Neural cell (in vitro differentiated cells): Measurements from ENCODE around the gene DIAPH2. TPM values are rescaled to one million over a fixed set of nuclear protein-coding genes. Genes with fewer than 3 reads are reported as not detected.

Source experiments
- H2AFZ ChIP-seq: fragments of 200-600, 300-800 bp; sonication (generic), shearing (Covaris generic); 2 replicates; pipeline ENCODE4 v1.6.0; 2014; ENCODE audit warnings: low read depth, mild to moderate bottlenecking, antibody characterized with exemption, low read length, moderate library complexity
- H3F3A ChIP-seq: fragments of 200-600 bp; shearing (Covaris generic); 2 replicates; pipeline ENCODE4 v1.6.1; 2016; ENCODE audit warnings: mild to moderate bottlenecking, moderate library complexity, mixed read lengths, antibody characterized with exemption, low read length; ENCODE audit not compliant: insufficient read depth, poor library complexity, severe bottlenecking
- H3K27ac ChIP-seq: fragments of 200-600, 300-800 bp; sonication (generic), shearing (Covaris generic); 2 replicates; pipeline ENCODE4 v1.5.1; 2014; ENCODE audit warnings: mild to moderate bottlenecking, low read length, moderate library complexity
- H3K27me3 ChIP-seq: fragments of 300-800, 200-600 bp; sonication (generic), shearing (Covaris generic); 2 replicates; pipeline ENCODE4 v1.6.0; 2014; ENCODE audit warnings: mild to moderate bottlenecking, low read depth, low read length, moderate library complexity; ENCODE audit not compliant: insufficient read depth
- H3K36me3 ChIP-seq: fragments of 300-800, 200-600 bp; sonication (generic), shearing (Covaris generic); 2 replicates; pipeline ENCODE4 v1.5.1; 2014; ENCODE audit warnings: mild to moderate bottlenecking, antibody characterized with exemption, low read length, moderate library complexity; ENCODE audit not compliant: insufficient read depth
- H3K4me2 ChIP-seq: fragments of 300-800, 200-600 bp; sonication (generic), shearing (Covaris generic); 2 replicates; pipeline ENCODE4 v1.6.0; 2014; ENCODE audit warnings: mild to moderate bottlenecking, low read length
- H3K4me3 ChIP-seq: fragments of 300-800, 200-600 bp; sonication (generic), shearing (Covaris generic); 2 replicates; pipeline ENCODE4 v1.5.1; 2014; ENCODE audit warnings: mild to moderate bottlenecking, low read length, moderate library complexity
- H3K79me2 ChIP-seq: fragments of 200-600 bp; shearing (Covaris generic); replicated peaks from 2 replicates; pipeline ENCODE4 v1.6.0; 2014; ENCODE audit warnings: mild to moderate bottlenecking, low read length, moderate library complexity; ENCODE audit not compliant: insufficient read depth
- H3K9ac ChIP-seq: fragments of 300-800, 200-600 bp; sonication (generic), shearing (Covaris generic); 2 replicates; pipeline ENCODE4 v1.6.1; 2016; ENCODE audit warnings: mild to moderate bottlenecking, low read length, mixed read lengths
- H3K9me2 ChIP-seq: fragments of 200-600 bp; shearing (Covaris generic); 2 replicates; pipeline ENCODE4 v1.6.1; 2016; ENCODE audit warnings: mild to moderate bottlenecking, low read length, mixed read lengths; ENCODE audit not compliant: insufficient read depth
- H3K9me3 ChIP-seq: fragments of 200-600, 300-800 bp; sonication (generic), shearing (Covaris generic); 2 replicates; pipeline ENCODE4 v1.6.1; 2016; ENCODE audit warnings: mild to moderate bottlenecking, mixed run types, low read length, moderate library complexity, mixed read lengths
- H4K20me1 ChIP-seq: fragments of 200-600 bp; shearing (Covaris generic); 2 replicates; pipeline ENCODE4 v1.6.1; 2016; ENCODE audit warnings: mild to moderate bottlenecking, mixed run types; ENCODE audit not compliant: insufficient read depth
- CTCF ChIP-seq: fragments of 450-650 bp; IDR thresholded peaks from 2 replicates; pipeline ENCODE4 v1.5.1; 2014; ENCODE audit warnings: antibody characterized with exemption, mild to moderate bottlenecking, moderate library complexity; ENCODE audit not compliant: poor library complexity, severe bottlenecking
- EP300 ChIP-seq: fragments of 450-650 bp; conservative IDR thresholded peaks from 2 replicates; pipeline ENCODE4 v1.6.1; 2014; ENCODE audit warnings: antibody characterized with exemption, mild to moderate bottlenecking, moderate library complexity; ENCODE audit not compliant: poor library complexity, severe bottlenecking
- EZH2 ChIP-seq: fragments of 200-600, 300-800 bp; shearing (Covaris generic), sonication (generic); IDR thresholded peaks from 2 replicates; pipeline ENCODE4 v1.6.1; 2014; ENCODE audit warnings: antibody characterized with exemption, low read length, borderline replicate concordance, mild to moderate bottlenecking; ENCODE audit not compliant: insufficient read depth, poor library complexity, severe bottlenecking
- MXI1 ChIP-seq: fragments of 450-650 bp; conservative IDR thresholded peaks from 2 replicates; pipeline ENCODE4 v1.6.1; 2014; ENCODE audit warnings: antibody characterized with exemption, mild to moderate bottlenecking; ENCODE audit not compliant: poor library complexity, severe bottlenecking
- POLR2AphosphoS5 ChIP-seq: IDR thresholded peaks from 2 replicates; pipeline ENCODE4 v1.6.1; 2012
- RAD21 ChIP-seq: fragments of 450-650 bp; conservative IDR thresholded peaks from 2 replicates; pipeline ENCODE4 v1.6.1; 2014; ENCODE audit warnings: antibody characterized with exemption, mild to moderate bottlenecking, moderate library complexity
- REST ChIP-seq: IDR thresholded peaks from 2 replicates; pipeline ENCODE4 v1.6.1; 2012; ENCODE audit warnings: borderline replicate concordance
- SMC3 ChIP-seq: fragments of 450-650 bp; conservative IDR thresholded peaks from 2 replicates; pipeline ENCODE4 v1.6.1; 2014; ENCODE audit warnings: antibody characterized with exemption, mild to moderate bottlenecking, moderate library complexity; ENCODE audit not compliant: poor library complexity
- TAF1 ChIP-seq: IDR thresholded peaks from 2 replicates; pipeline ENCODE4 v1.6.1; 2012; ENCODE audit warnings: low read depth
- polyA plus RNA-seq: library from polyadenylated mRNA; depleted of rRNA; stranded (reverse); fragments of >200 nt; gene quantifications from 2 replicates; pipeline ENCODE4 v1.2.3, GENCODE V29; 2014

DIAPH2 gene
- polyA plus RNA-seq, 1 donor from 2014 or later, result 0.07 TPM

- H3F3A ChIP-seq, result no peaks in the 10 kb centered on the region
- no peaks in the 10 kb centered on the region for H3K27me3 ChIP-seq
Observed at GRCh38 chrX:97132664-97133415, 448.2 kb downstream of the DIAPH2 start.

GRCh38 chrX:97145934-97146333, 461.3 kb downstream of the DIAPH2 start:
- no peak for TF ChIP-seq MXI1
- no peak for TF ChIP-seq TAF1
- no peak for TF ChIP-seq EP300
- no peak for TF ChIP-seq POLR2AphosphoS5
- TF ChIP-seq REST, result no peak
- no peak for TF ChIP-seq RAD21
- Histone ChIP-seq H3K79me2 (no peaks in the 10 kb centered on the region), H4K20me1 (no peaks in the 10 kb centered on the region), H3K9me3 (no peaks in the 10 kb centered on the region), H3K27me3 (no peaks in the 10 kb centered on the region), H3K4me3 (no peak overlapping the region), H3K4me2 (no peak overlapping the region), H3K36me3 (no peaks in the 10 kb centered on the region), H2AFZ (no peak overlapping the region), H3F3A (no peaks in the 10 kb centered on the region), H3K9me2 (no peaks in the 10 kb centered on the region), H3K9ac (no peak overlapping the region), H3K27ac (no peak overlapping the region)

More at GRCh38 chrX:97132664-97133415, 448.2 kb downstream of the DIAPH2 start:
- Histone ChIP-seq H3K9ac (no peak overlapping the region), H3K36me3 (no peaks in the 10 kb centered on the region), H4K20me1 (no peaks in the 10 kb centered on the region), H3K27ac (no peak overlapping the region), H3K4me3 (no peak overlapping the region), H3K9me2 (no peaks in the 10 kb centered on the region), H3K4me2 (no peak overlapping the region), H2AFZ (no peak overlapping the region), H3K79me2 (no peaks in the 10 kb centered on the region), H3K9me3 (no peaks in the 10 kb centered on the region)
- TF ChIP-seq SMC3 (no peak), MXI1 (no peak)

- H3K9ac ChIP-seq, result no peak overlapping the region
- H3K79me2 ChIP-seq, result no peaks in the 10 kb centered on the region
- no peaks in the 10 kb centered on the region for H4K20me1 ChIP-seq
- no peak overlapping the region for H3K4me3 ChIP-seq
- H3K9me2 ChIP-seq, result no peaks in the 10 kb centered on the region
- no peak overlapping the region for H3K4me2 ChIP-seq
- H3K36me3 ChIP-seq, result no peaks in the 10 kb centered on the region
- no peak for TF ChIP-seq POLR2AphosphoS5
- TF ChIP-seq REST, result no peak
- no peak for TF ChIP-seq RAD21
- no peak for TF ChIP-seq MXI1
- no peak for TF ChIP-seq CTCF
- no peak for TF ChIP-seq TAF1
- TF ChIP-seq EP300, result no peak
- no peak for TF ChIP-seq EZH2
- TF ChIP-seq SMC3, result no peak
- no peaks in the 10 kb centered on the region for H3F3A ChIP-seq
- H3K9me3 ChIP-seq, result no peaks in the 10 kb centered on the region
- H3K27ac ChIP-seq, result no peak overlapping the region
- H2AFZ ChIP-seq, result no peak overlapping the region
- no peaks in the 10 kb centered on the region for H3K27me3 ChIP-seq
Observed at GRCh38 chrX:97155816-97156215, 471.2 kb downstream of the DIAPH2 start.
